Left colon (tissue), 2 donors: ENCODE results near the gene KCNAB3. TPM values are rescaled to one million over a fixed set of nuclear protein-coding genes. Genes with fewer than 3 reads are reported as not detected.

Source experiments
- ATAC-seq: fragments of 200-7000 bp; cut with Tn5 transposase; one replicate; pipeline ENCODE4 v1.9.1; 2020; ENCODE audit warnings: mild to moderate bottlenecking, moderate library complexity
- DNase-seq, 2 donors: peaks; one replicate each; pipeline ENCODE4 v3.0.0-alpha.2; 2020
- intact Hi-C, 2 donors: fragments of 100-400 bp; cut with DNase I in 1 of 2; cut with micrococcal nuclease in 1 of 2; formaldehyde crosslinking; loops; one replicate each; pipeline versions ENCODE4 v1.11.2 to v1.14.0; 2022; cut with DNase I, micrococcal nuclease
- total RNA-seq, 2 donors: library from RNA; stranded (reverse); fragmentation: NEBNext Ultra II Directional; extraction: Animal tissue kit (Norgen Biotek cat#: 25700); gene quantifications; one replicate each; pipeline ENCODE4 v1.2.1, GENCODE V29; 2021
- donor health status: DM: no; HTN: no; CAD: no.
- donor health status: DM: yes; HTN: yes; CAD: no.

KCNAB3 gene
- total RNA-seq, 2 donors from 2014 or later = 2.2 to 3.1 TPM

DNA sequence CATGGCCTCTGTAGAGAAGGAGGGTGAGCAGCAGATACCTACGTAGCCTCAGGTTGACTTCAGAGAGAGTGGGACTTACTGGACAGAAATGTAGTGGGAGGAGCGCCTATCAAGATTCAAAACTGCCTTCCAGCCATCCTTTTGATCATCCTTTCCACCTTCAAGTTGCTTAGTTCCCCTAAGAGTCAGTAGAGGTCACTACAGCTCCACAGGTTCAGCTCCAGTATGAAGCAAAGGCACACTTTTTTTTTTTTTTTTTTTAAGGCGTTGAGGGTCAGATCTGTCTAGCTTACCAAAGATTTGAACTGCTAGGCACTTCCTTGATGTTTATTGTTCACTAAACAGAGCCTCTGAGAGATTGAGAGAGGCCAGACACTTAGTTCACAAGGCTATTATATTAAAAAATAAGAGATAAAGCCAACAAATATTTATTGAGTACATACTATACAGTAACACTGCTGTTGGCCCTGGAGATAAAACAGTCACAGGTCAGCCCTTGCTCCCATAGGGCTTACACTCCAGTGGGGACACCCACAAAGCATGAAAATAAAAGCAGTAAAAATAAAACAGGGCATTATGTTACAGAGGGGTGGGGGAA is 16.6 kb downstream of the KCNAB3 start:
- intact Hi-C loops = loop anchor here in 1 of 2 donors (5.0 kb wide), 1 partner anchor 74 kb away; no protein-coding TSS in a partner anchor
- ATAC-seq (peak; percentile 46), DNase-seq (peak in 1 of 2 donors; percentile 16)

DNA sequence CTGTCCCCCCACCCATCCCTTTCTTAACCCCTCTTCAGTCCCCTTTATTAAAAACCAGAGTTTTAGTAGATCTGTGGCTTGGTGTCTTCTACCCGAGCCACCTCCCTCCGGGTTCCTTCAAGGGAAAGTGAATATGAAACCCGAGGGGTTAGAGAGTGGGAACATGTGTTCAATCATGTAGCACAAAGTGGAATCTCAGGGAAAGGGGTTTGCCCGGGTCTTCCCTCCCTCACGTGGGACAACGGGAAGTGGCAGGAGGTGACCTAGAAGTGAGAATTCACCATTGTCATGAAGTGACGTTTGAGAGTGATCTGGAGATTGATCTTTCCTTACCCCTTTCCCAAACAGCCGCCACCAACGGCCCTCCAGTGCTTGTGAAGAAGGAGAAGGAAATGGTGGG is 18.5 kb downstream of the KCNAB3 start:
- ATAC-seq (no peak), DNase-seq (no peak)
- intact Hi-C loops = loop anchor here in 1 of 2 donors (5.0 kb wide), 1 partner anchor 76 kb away; no protein-coding TSS in a partner anchor

DNA sequence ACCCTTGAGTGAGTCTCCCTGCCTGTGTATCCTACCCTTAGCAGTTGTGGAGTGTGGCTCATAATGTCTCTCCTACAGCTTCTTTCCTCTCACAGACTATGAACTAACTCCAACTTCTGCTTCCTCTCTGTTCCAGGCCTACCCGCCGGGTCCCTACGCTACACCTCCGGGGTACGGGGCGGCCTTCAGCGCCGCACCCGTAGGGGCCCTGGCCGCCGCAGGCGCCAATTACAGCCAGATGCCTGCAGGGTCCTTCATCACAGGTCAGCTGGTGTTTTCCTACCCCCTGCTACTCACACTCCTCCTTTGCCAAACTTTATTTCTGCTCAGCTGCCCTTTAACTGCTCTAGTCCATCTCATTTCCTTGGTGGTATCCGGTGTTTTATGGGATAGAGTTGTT is 18.9 kb downstream of the KCNAB3 start:
- no peak for ATAC-seq
- intact Hi-C loops = loop anchor here in 1 of 2 donors (5.0 kb wide), 1 partner anchor 77 kb away; no protein-coding TSS in a partner anchor
- no peak for DNase-seq

DNA sequence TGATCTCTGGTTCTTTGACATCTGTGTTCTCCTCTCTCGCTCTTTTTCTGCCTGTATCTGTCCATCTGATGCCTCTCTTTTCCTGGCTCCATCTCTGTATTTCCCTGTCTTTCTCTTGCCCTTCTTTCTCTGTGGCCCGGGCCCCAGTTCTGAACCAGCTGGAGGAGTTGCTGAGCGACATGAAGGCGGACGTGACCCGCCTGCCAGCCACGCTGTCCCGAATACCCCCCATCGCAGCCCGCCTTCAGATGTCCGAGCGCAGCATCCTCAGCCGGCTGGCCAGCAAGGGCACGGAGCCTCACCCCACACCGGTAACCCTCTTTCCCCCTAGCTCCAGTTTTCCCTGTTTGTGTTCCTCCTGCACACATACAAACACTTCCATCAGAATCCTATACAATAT is 19.4 kb downstream of the KCNAB3 start:
- intact Hi-C loops = loop anchor here in 1 of 2 donors (5.0 kb wide), 1 partner anchor 77 kb away; no protein-coding TSS in a partner anchor
- ATAC-seq = no peak
- DNase-seq = no peak

DNA sequence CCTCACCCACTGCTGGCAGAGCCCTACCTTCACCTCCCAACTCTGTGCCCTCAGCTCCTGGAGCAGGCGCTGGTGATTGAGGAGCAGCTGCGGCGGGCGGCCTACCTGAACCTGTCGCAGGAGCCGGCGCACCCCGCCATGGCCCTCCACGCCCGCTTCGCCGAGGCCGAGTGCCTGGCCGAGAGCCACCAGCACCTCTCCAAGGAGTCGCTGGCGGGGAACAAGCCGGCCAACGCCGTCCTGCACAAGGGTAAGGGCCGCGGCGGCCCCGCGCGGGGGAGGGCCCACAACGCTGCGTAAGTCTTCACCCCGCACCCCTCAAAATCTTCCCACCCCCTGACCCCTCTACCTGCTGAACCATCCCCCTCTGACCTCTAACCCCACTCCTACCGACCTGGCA is 20.6 kb downstream of the KCNAB3 start:
- intact Hi-C loops = no loop called here
- ATAC-seq = no peak

DNA sequence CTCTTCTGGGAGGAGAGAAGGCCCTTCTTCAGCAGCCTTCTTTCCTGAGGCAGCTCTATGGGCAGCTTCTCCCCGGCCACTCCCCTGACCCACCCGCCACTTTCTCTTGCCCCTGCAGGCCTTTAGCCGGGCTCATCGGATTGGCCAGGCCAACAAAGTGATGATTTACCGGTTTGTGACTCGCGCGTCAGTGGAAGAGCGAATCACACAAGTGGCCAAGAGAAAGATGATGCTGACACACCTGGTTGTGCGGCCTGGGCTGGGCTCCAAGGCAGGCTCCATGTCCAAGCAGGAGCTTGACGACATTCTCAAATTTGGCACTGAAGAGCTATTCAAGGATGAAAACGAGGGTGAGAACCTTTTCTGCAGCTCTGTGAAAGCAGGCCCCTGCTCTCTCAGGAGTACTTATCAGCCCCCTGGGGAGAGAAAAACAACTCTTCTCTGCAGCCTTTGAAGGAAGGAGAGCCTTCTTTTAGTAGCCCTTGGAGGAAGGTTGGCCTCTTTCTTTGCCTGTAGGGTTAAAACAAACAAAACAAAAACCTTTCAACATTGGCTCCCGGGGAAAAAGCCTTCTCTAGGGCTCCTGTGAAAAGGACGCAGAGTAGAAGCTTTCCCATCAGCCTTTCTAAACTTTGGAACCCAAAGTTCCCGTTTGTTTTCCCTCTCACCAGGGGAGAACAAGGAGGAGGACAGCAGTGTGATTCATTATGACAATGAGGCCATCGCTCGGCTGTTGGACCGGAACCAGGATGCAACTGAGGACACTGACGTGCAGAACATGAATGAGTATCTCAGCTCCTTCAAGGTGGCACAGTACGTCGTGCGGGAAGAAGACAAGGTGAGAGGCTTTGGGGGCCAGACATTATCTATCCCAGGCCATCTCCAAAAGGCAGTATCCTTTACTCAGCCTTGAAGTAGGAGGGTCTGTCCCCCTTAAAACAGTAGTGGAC is 26.2 kb downstream of the KCNAB3 start:
- intact Hi-C loops = no loop called here
- DNase-seq = no peak
- ATAC-seq = no peak

More for the DNA sequence above, 20.6 kb downstream of the KCNAB3 start:
- no peak for DNase-seq

DNA sequence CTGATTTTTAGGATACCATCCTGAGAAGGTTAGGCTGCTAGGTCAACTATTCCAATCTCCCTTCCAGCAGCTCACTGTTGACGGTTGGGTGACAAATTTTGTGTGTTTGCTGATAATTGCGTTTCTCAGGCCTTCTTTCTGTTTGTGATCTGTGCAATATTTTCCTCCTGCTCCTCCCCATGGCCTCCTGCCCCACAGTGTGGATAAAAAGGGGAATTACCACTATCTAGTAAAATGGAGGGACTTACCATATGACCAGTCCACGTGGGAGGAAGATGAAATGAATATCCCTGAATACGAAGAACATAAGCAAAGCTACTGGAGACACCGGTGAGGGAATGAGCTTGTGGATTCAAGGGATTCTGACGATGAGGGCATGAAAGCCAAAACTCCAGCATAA is 31.9 kb downstream of the KCNAB3 start:
- peak in 1 of 2 donors; percentile 27 for DNase-seq
- ATAC-seq = peak; percentile 97
- intact Hi-C loops = loop anchor here in 1 of 2 donors (5.0 kb wide), 1 partner anchor 35 kb away; no protein-coding TSS in a partner anchor

DNA sequence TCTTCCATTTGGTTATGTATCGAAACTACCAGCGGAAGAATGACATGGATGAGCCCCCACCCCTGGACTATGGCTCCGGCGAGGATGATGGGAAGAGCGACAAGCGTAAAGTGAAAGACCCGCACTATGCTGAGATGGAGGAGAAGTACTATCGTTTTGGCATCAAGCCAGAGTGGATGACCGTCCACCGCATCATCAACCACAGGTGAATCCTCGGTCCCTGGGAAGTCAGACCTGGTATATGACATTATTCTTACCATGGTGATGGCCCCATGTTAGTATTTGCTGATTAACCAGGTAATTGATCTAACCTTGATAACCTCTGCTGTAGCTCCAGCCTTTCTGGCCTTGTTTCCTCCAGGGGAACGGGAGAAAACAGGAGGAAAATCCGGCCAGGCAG is 32.6 kb downstream of the KCNAB3 start:
- intact Hi-C loops = loop anchor here in 1 of 2 donors (5.0 kb wide), 1 partner anchor 35 kb away; no protein-coding TSS in a partner anchor
- ATAC-seq (no peak), DNase-seq (no peak)

DNA sequence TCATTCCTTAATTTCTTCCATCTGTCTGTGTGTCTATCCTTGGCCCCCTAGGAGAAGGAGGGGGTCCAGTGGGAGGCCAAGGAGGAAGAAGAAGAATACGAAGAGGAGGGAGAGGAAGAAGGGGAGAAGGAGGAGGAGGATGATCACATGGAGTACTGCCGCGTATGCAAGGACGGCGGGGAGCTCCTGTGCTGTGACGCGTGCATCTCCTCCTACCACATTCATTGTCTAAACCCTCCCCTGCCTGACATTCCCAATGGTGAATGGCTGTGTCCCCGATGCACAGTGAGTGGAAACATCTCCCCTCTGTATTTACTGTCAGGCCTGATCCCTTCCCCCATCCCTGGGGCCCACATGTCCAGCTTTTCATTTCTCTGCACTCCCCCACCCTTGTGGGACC is 34.8 kb downstream of the KCNAB3 start:
- intact Hi-C loops = loop anchor here in 1 of 2 donors (5.0 kb wide), 1 partner anchor 33 kb away; no protein-coding TSS in a partner anchor
- DNase-seq (no peak), ATAC-seq (no peak)

DNA sequence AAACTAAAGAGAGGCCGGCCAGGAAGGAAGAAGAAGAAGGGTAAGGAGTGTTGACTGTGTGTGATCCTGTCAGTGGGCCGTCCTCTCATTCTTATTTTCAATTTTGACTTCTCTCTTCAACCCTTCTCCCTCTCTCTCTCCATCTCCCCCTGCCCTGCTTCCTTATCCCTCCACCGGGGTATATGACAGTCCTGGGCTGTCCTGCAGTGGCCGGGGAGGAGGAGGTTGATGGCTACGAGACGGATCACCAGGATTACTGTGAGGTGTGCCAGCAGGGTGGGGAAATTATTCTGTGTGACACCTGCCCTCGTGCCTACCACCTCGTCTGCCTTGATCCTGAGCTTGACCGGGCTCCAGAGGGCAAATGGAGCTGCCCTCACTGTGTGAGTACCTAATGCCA is 35.4 kb downstream of the KCNAB3 start:
- ATAC-seq (no peak), DNase-seq (no peak)
- intact Hi-C loops = no loop called here

DNA sequence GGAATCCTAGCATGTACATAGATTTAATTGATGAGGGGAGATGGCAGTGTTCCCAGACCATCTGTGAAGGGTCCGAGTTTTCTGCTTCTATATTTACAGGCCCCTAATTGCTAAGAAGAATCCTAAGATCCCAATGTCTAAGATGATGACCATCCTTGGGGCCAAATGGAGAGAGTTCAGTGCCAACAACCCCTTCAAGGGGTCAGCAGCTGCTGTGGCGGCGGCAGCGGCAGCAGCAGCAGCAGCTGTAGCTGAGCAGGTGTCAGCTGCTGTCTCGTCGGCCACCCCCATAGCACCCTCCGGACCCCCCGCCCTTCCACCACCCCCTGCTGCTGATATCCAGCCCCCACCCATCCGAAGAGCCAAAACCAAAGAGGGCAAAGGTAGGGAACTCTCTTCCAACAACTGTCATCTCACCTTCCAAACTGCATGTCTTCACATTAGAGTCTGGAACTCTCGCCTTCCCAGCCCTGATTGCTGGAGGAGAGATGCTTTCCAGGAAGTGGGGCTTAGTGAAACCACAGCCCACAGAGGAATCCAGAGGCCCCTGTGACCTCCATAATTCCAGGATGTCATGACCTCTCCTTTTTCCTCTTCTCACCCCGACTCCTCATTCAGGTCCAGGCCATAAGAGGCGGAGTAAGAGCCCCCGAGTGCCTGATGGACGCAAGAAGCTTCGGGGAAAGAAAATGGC is 36.3 kb downstream of the KCNAB3 start:
- no peak for ATAC-seq
- no peak for DNase-seq

DNA sequence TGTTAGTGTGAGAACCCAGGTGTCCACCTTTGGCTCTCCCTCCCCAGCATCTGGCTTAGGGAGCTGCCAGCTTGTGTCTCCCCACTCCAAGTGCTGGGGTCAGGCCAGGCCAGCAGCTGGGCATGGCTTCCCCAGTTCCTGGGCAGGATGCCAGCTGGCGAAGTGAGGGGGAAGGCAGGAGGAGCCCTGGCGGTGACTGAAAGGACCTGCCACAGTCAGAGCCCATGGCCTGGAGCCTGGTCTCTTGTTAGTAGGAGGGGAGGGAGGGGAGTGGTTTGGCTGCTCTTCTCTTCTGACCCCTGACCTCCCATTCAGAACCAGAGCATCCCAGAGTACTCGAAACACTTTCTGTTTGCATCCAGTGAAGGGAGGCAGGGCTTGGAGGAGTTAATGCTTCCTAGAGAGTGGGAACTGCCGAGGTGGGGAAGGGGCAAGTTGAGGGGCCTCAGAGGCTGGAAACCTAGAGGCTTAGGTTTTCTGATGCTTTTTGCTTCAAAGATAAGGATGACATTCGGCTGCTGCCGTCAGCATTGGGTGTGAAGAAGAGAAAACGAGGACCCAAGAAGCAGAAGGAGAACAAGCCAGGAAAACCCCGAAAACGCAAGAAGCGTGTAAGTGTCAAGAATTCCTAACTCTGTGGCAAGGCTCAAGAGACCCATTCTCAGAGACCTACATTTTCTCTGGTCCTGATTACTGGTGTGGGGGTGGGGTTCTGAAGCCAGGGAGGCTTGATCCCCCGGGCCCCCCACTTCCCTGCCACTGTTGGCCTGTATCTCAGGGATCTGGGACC is 40.3 kb downstream of the KCNAB3 start:
- DNase-seq = peak; percentile 96 to 98
- intact Hi-C loops = no loop called here
- peak; percentile 63 for ATAC-seq

More for the DNA sequence above, 36.3 kb downstream of the KCNAB3 start:
- intact Hi-C loops = no loop called here

DNA sequence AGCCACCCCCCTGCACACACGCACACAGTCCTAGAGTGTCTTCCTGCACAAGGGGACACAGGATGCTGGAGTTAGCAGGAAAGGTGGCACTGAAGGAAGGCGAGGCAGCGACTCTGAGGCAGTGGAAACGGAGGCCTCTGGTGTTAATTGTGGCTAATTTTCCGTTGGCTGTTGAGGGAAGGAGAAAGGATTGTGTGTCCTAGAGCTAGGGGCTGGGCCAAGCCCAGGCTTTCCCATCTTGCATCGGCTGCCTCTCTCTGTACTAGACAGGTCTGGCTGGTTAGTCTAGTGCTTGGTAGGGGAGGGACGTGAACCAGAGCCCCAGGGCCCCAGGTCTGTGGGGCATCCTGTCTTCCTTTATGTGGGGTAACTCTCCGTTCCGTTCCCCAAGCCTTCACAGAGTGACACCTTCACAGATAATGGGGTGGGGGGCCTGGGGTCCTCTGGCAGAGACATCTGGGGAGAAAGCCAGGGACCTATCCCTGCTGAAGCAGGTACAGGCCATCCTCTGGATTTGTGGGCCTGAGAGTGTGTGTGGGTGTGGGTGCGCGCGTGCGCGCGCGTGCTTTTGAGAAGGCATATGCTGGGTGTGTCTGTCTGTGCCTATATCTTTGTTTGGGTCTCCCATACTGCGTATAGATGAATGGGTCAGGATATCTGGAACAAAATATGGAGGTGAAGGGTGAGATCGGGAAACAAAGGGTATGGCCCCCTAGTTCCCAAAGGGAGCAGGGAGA is 41.3 kb downstream of the KCNAB3 start, which contains the start of gene CHD3:
Gene CHD3, plus strand, starts transcription at position 606 of the 737 bp plus-strand sequence. CDS start 212 bp downstream, outside the sequence.
- peak; percentile 29 for ATAC-seq
- intact Hi-C loops = no loop called here

DNA sequence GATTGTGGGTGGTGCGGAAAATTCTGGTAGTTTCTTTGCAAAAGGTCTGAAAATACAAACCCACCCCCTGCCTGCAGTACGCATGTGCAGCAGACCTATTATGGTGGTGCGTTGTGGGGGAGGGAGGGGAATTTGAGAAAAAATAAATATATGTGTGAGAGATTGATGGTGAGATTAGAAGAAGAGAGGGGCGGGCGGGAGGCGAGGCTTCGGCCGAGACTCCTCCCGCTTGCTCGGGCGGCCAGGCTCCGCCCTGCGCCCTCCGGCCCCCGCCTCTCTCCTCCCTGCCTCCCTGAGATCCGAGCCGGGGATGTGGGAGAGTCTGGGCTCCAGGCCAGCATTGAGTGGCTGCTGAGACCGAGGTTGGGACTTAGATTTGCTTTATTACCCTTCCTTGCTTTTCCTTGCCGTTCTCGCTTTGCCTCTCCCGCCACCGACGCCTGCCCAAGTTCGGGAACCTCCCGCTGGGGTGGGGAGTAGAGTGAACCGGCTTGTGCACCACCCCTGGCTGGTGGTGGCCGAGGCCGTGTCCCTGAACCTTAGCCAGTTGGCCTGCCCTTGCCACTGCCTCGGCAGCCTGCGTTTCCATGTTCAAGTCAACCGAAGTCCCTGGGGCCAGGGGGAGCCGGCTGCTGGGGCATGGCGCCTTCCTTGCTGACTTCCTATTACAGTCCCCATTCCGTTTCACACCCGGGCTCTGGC is 42.0 kb downstream of the KCNAB3 start:
- peak; percentile 94 to 95 for DNase-seq
- ATAC-seq = peak; percentile 81
- intact Hi-C loops = no loop called here

More for the DNA sequence above, 41.3 kb downstream of the KCNAB3 start, which contains the start of gene CHD3:
- peak; percentile 50 to 63 for DNase-seq

DNA sequence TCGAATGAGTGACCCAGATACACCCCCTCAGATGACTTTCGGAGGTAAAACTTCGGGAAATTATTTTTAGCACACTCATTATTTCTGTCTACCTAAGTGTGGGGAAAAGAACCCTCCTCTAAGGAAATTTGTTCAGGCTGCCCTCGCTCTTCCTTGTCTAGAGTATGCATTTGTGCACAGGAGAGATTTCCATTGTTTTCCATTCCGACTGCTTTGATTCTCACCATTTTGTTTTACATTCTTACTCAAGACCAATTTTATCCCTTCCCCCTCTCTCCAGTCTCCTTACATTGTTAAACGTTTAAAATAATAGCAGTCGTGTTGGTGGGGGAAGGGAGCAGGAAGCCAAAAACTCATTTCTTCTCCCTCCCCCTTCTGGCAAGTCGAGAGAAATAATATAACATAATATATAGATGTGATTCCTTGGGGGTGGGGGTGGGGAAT is 42.6 kb downstream of the KCNAB3 start:
- DNase-seq (no peak), ATAC-seq (peak; percentile 17)
- intact Hi-C loops = no loop called here

DNA sequence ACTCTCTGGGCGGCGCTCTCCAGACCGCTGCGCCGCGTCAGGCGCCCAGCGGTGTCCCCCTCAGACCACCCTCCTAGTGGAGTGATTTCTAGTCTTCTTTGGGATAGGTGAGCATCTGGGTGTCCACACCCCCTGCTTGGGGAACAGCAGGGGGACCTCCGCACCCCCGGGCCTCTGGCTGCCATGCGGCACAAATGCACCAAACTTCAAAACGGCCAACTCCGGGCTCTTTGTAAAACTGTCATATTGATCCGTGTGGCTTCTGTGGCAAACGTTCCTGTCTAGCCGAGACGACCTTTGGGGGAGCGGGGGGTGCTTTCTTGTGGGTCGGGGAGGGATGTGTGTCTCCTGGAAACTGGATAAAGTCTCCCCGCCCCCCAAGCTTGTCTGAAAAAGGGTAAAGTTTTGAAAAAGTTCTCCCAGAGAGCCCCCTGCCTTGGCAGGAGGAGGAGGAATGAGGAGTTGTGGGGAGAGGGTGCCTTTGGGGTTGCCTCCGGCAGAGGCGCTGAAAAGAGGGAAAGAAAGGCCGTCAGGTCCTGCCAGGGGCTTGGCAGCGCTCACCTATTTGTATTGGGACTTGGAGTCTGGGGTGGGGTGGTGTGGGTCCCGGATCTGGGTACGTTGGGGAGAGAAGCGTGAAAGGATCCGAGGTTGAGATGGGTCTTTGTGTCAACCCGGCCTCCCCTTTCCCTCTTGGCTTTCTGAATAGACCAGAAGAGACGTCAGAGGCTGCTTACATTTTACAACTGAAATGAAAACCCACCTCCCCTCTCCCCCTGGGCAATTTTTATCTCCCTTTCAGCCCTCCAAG is 43.2 kb downstream of the KCNAB3 start:
- ATAC-seq = peak; percentile 1
- peak; percentile 45 to 55 for DNase-seq
- intact Hi-C loops = no loop called here
